HepG2 (cell line): ENCODE measurements around the gene ADGRG6. TPM values are rescaled to one million over a fixed set of nuclear protein-coding genes. Genes with fewer than 3 reads are reported as not detected.
A peak's percentile ranks its signal among the peaks of the same experiment; 100 is the strongest.

Experiments used
- ATAC-seq: fragments of 200-7000 bp; cut with Tn5 transposase; 3 replicates; pipeline ENCODE4 v1.9.1; 2020; ENCODE audit warnings: mild to moderate bottlenecking, moderate library complexity
- BruUV-seq: library from RNA; stranded (reverse); fragments of 400-500 nt; replicated peaks from 2 replicates; lab custom pipeline; 2021; lab: Mats Ljungman, UMichigan
- CTCF ChIA-PET: fragments of 300-600 bp; formaldehyde crosslinking; extraction: SDS; loops from one replicate; lab custom pipeline; 2021; ENCODE audit warnings: low total read pairs, inconsistent platforms, low intra/inter-chr PET ratio; lab: Yijun Ruan, JAX
- POLR2A ChIA-PET: fragments of 350-600 bp; sonication (Branson Sonifier 250); formaldehyde crosslinking; loops from one replicate; lab custom pipeline; 2020; ENCODE audit warnings: antibody characterized with exemption, inconsistent platforms; lab: Yijun Ruan, JAX
- DNase-seq: peaks from one replicate; pipeline ENCODE4 v3.0.0-alpha.2; 2015; ENCODE audit warnings: low spot score
- FAIRE-seq: peaks from 3 replicates; lab custom pipeline; 2011; peaks lifted over from hg19 to GRCh38; lab: Jason Lieb, UNC
- H2AFZ ChIP-seq: one replicate; pipeline ENCODE4 v1.6.1; 2011; ENCODE audit warnings: low read length, inconsistent platforms
- H3K27ac ChIP-seq: fragments of 300-600 bp; 3 replicates; pipeline ENCODE4 v1.8.0; 2011; ENCODE audit warnings: mixed run types, mild to moderate bottlenecking, mixed read lengths, low read length, inconsistent platforms; ENCODE audit not compliant: insufficient read depth; ENCODE audit errors: extremely low read length
- H3K27me3 ChIP-seq, 2 experiments: fragments of 200-600 bp in 1 of 2; 2 replicates in 1 of 2; 3 replicates in 1 of 2; pipeline versions ENCODE4 v1.6.0 to v1.8.0; 2011; ENCODE audit warnings: low read length in 2 of 2, mild to moderate bottlenecking in 2 of 2, moderate library complexity in 2 of 2, inconsistent platforms in 1 of 2; ENCODE audit not compliant: insufficient read depth in 2 of 2, control insufficient read depth in 1 of 2
- H3K36me3 ChIP-seq, 2 experiments: fragments of 200-600 bp in 1 of 2; replicated peaks in 1 of 2; 2 replicates in 1 of 2; 3 replicates in 1 of 2; pipeline versions ENCODE4 v1.5.1 to v1.8.0; 2011; ENCODE audit warnings: low read length in 2 of 2, inconsistent platforms in 1 of 2; ENCODE audit not compliant: insufficient read depth in 2 of 2, control insufficient read depth in 1 of 2
- H3K4me1 ChIP-seq: 2 replicates; pipeline ENCODE4 v1.5.1; 2012; ENCODE audit warnings: low read length, inconsistent platforms; ENCODE audit not compliant: insufficient read depth
- H3K4me2 ChIP-seq: 2 replicates; pipeline ENCODE4 v1.6.0; 2011; ENCODE audit warnings: low read depth, low read length, inconsistent platforms
- H3K4me3 ChIP-seq, 3 experiments: fragments of 200-600 bp in 1 of 3; sonication (generic), shearing (Covaris generic) in 1 of 3; replicated peaks in 1 of 3; 2 replicates each; pipeline ENCODE4 v1.5.1; 2011 to 2016; ENCODE audit warnings: low read length in 3 of 3, inconsistent platforms in 2 of 3, low read depth in 2 of 3, mild to moderate bottlenecking in 2 of 3, control low read depth in 1 of 3, mixed read lengths in 1 of 3; ENCODE audit not compliant: insufficient read depth in 1 of 3
- H3K79me2 ChIP-seq: one replicate; pipeline ENCODE4 v1.6.1; 2011; ENCODE audit warnings: low read length, inconsistent platforms; ENCODE audit not compliant: insufficient read depth
- H3K9ac ChIP-seq: 2 replicates; pipeline ENCODE4 v1.6.0; 2011; ENCODE audit warnings: mild to moderate bottlenecking, low read depth, low read length, inconsistent platforms; ENCODE audit not compliant: insufficient read depth
- H3K9me3 ChIP-seq: 2 replicates; pipeline ENCODE4 v1.5.1; 2012; ENCODE audit warnings: mild to moderate bottlenecking, low read length
- H4K20me1 ChIP-seq: 2 replicates; pipeline ENCODE4 v1.6.0; 2011; ENCODE audit warnings: inconsistent platforms, mild to moderate bottlenecking, low read length, moderate library complexity; ENCODE audit not compliant: insufficient read depth
- FOXJ3 ChIP-seq: sonication (generic); formaldehyde crosslinking; IDR thresholded peaks from 2 replicates; pipeline ENCODE4 v1.4.0; 2020; ENCODE audit warnings: missing genetic modification reagents, mild to moderate bottlenecking, borderline replicate concordance
- GATAD2A ChIP-seq: IDR thresholded peaks from 2 replicates; pipeline ENCODE4 v1.6.1; 2016
- HOXA7 ChIP-seq: sonication (generic); formaldehyde crosslinking; IDR thresholded peaks from 2 replicates; pipeline ENCODE4 v1.8.1; 2022; ENCODE audit warnings: mild to moderate bottlenecking, missing genetic modification reagents, moderate library complexity
- KLF11 ChIP-seq: IDR thresholded peaks from 2 replicates; pipeline ENCODE4 v1.6.1; 2016; ENCODE audit warnings: missing compliant biosample characterization
- MLLT10 ChIP-seq: sonication (generic); formaldehyde crosslinking; IDR thresholded peaks from 2 replicates; pipeline ENCODE4 v1.4.0; 2020; ENCODE audit warnings: missing genetic modification reagents
- MXI1 ChIP-seq: IDR thresholded peaks from 3 replicates; pipeline ENCODE4 v1.6.1; 2012; ENCODE audit warnings: low read depth, low read length, inconsistent platforms, borderline replicate concordance
- NFE2L1 ChIP-seq: sonication (generic); formaldehyde crosslinking; IDR thresholded peaks from 2 replicates; pipeline ENCODE4 v1.4.0; 2020; ENCODE audit warnings: missing genetic modification reagents, mild to moderate bottlenecking, borderline replicate concordance
- PAF1 ChIP-seq: IDR thresholded peaks from 2 replicates; pipeline ENCODE4 v1.6.1; 2016; ENCODE audit warnings: missing genetic modification reagents, missing compliant biosample characterization
- POGK ChIP-seq: sonication (generic); formaldehyde crosslinking; conservative IDR thresholded peaks from 2 replicates; pipeline ENCODE4 v1.8.0; 2022; ENCODE audit warnings: mild to moderate bottlenecking, moderate library complexity, missing genetic modification reagents
- POGZ ChIP-seq: sonication (generic); formaldehyde crosslinking; IDR thresholded peaks from 2 replicates; pipeline ENCODE4 v1.4.0; 2020; ENCODE audit warnings: mild to moderate bottlenecking, missing genetic modification reagents
- POLR2A ChIP-seq, 2 experiments: IDR thresholded peaks; 2 replicates each; pipeline ENCODE4 v1.6.1; 2011; ENCODE audit warnings: low read depth in 2 of 2, low read length in 2 of 2, mild to moderate bottlenecking in 1 of 2, moderate library complexity in 1 of 2; ENCODE audit not compliant: insufficient read depth in 1 of 2
- RBM22 ChIP-seq: fragments of 200-400 bp; formaldehyde crosslinking; optimal IDR thresholded peaks from 2 replicates; pipeline ENCODE3; 2017; ENCODE audit warnings: mild to moderate bottlenecking, low read length, moderate library complexity
- SALL2 ChIP-seq: sonication (generic); formaldehyde crosslinking; IDR thresholded peaks from 2 replicates; pipeline ENCODE4 v1.8.1; 2023; ENCODE audit warnings: mild to moderate bottlenecking, missing genetic modification reagents, inconsistent platforms
- SIN3B ChIP-seq: fragments of 150-350 bp; IDR thresholded peaks from 2 replicates; pipeline ENCODE4 v1.6.1; 2014; ENCODE audit warnings: low read length
- SMARCE1 ChIP-seq: fragments of 450-650 bp; IDR thresholded peaks from 2 replicates; pipeline ENCODE4 v1.6.1; 2017; ENCODE audit warnings: borderline replicate concordance
- SOX13 ChIP-seq, 3 experiments: fragments of 450-650 bp in 1 of 3; sonication (generic) in 1 of 3; formaldehyde crosslinking in 1 of 3; IDR thresholded peaks in 2 of 3; conservative IDR thresholded peaks in 1 of 3; 2 replicates each; pipeline versions ENCODE4 v1.5.0 to v1.6.1; 2016 to 2020; ENCODE audit warnings: antibody characterized with exemption in 1 of 3, mild to moderate bottlenecking in 1 of 3, missing compliant biosample characterization in 1 of 3, missing genetic modification reagents in 1 of 3, moderate library complexity in 1 of 3
- STAG1 ChIP-seq: sonication (generic); formaldehyde crosslinking; IDR thresholded peaks from 2 replicates; pipeline ENCODE4 v1.4.0; 2020; ENCODE audit warnings: missing genetic modification reagents
- SYNCRIP ChIP-seq: fragments of 200-400 bp; formaldehyde crosslinking; IDR thresholded peaks from 2 replicates; pipeline ENCODE4 v1.6.1; 2018; ENCODE audit warnings: mild to moderate bottlenecking, low read depth, low read length; ENCODE audit not compliant: insufficient read depth
- ZNF225 ChIP-seq: sonication (generic); formaldehyde crosslinking; IDR thresholded peaks from 2 replicates; pipeline ENCODE4 v1.4.0; 2020; ENCODE audit warnings: mild to moderate bottlenecking, missing genetic modification reagents
- ZNF260 ChIP-seq: sonication (generic); formaldehyde crosslinking; IDR thresholded peaks from 2 replicates; pipeline ENCODE4 v1.4.0; 2020; ENCODE audit warnings: missing genetic modification reagents, low read depth, mild to moderate bottlenecking, borderline replicate concordance
- ZNF350 ChIP-seq: sonication (generic); formaldehyde crosslinking; IDR thresholded peaks from 2 replicates; pipeline ENCODE4 v1.4.0; 2020; ENCODE audit warnings: mild to moderate bottlenecking, low read depth, missing genetic modification reagents, borderline replicate concordance
- ZNF441 ChIP-seq: sonication (generic); formaldehyde crosslinking; IDR thresholded peaks from 2 replicates; pipeline ENCODE4 v1.7.0; 2021; ENCODE audit warnings: missing genetic modification reagents, borderline replicate concordance
- ZNF772 ChIP-seq: sonication (generic); formaldehyde crosslinking; IDR thresholded peaks from 2 replicates; pipeline ENCODE4 v1.5.0; 2020; ENCODE audit warnings: mild to moderate bottlenecking, missing genetic modification reagents
- ZSCAN21 ChIP-seq: sonication (generic); formaldehyde crosslinking; IDR thresholded peaks from 2 replicates; pipeline ENCODE4 v1.8.0; 2022; ENCODE audit warnings: mild to moderate bottlenecking, missing genetic modification reagents, moderate library complexity, borderline replicate concordance
- WGBS: methylation state at CpG from one replicate; pipeline ENCODE4 v1.1.6; 2017; ENCODE audit warnings: low lambda C conversion rate; 5-methylcytosine and 5-hydroxymethylcytosine counted together
- in situ Hi-C: cut with HindIII; loops from 2 replicates; pipeline ENCODE4 v1.10.0; 2017; ENCODE audit warnings: low pct_unique_long_range_greater_than_20kb; ENCODE audit not compliant: extremely low pct_ligation_motif_present
- intact Hi-C: fragments of 100-400 bp; cut with micrococcal nuclease; formaldehyde crosslinking; loops from one replicate; pipeline ENCODE4 v1.10.0; 2022; ENCODE audit not compliant: unreplicated experiment
- polyA plus RNA-seq, 8 experiments: library from polyadenylated mRNA; depleted of rRNA in 3 of 8; stranded (reverse) in 7 of 8; unstranded in 1 of 8; fragments of >200 nt; fragmentation: Illumina TruSeq in 4 of 8; extraction: Trizol in 4 of 8; gene quantifications; 2 replicates each; pipeline versions ENCODE4 v1.2.1 to v1.2.3, GENCODE V29; 2011 to 2016; ENCODE audit warnings: low read depth in 4 of 8, missing spikeins in 1 of 8, mixed read lengths in 1 of 8; ENCODE audit not compliant: insufficient read depth in 1 of 8
- total RNA-seq, 5 experiments: library from RNA; depleted of rRNA; stranded (reverse); fragments of >200 nt; fragmentation: Illumina TruSeq; extraction: Trizol; gene quantifications; 2 replicates each; pipeline ENCODE4 v1.2.3, GENCODE V29; 2016; ENCODE audit warnings: low read depth in 1 of 5

The ADGRG6 gene
- total and polyA plus RNA-seq, 2 of the 13 experiments (the other 11 are each of a cell fraction or from before 2014, with no cell fraction given), result 129 to 249 TPM

- no peak for TF ChIP-seq ZNF350 (CRISPR knock-in tag)
- no peak for TF ChIP-seq FOXJ3 (CRISPR knock-in tag)
- TF ChIP-seq SYNCRIP, result no peak
- no peak for TF ChIP-seq STAG1
- peak; percentile 85 for TF ChIP-seq RBM22
- TF ChIP-seq POGK (CRISPR knock-in tag), result no peak
- no peak for TF ChIP-seq HOXA7
- TF ChIP-seq NFE2L1 (CRISPR knock-in tag), result no peak
- TF ChIP-seq ZNF225 (CRISPR knock-in tag), result no peak
- TF ChIP-seq PAF1, result no peak
- TF ChIP-seq SALL2 (CRISPR knock-in tag), result no peak
- TF ChIP-seq GATAD2A, result 0 out of 2 replicates have a peak, but pooled peaks have one; percentile 4
These were observed 78.8 kb downstream of the ADGRG6 start (continued) for GRCh38 chr6:142380626-142381025.

GRCh38 chr6:142381181-142381580 is 79.4 kb downstream of the ADGRG6 start:
- peaks cover 58% of the 10 kb centered on the region for H3K4me1 ChIP-seq
- no peaks in the 10 kb centered on the region for H4K20me1 ChIP-seq
- no peaks in the 10 kb centered on the region for H3K9me3 ChIP-seq
- ATAC-seq (no peak), DNase-seq (no peak), FAIRE-seq (no peak)
- BruUV-seq, result no TSS peak
- no peak overlapping the region for H3K9ac ChIP-seq
- H2AFZ ChIP-seq, result no peak overlapping the region
- 92% methylated on average over 2 of the region's 2 CpGs for WGBS
- CTCF ChIA-PET, result no interaction called here
- H3K36me3 ChIP-seq, result peaks cover 3 to 37% of the 10 kb centered on the region in 2 experiments; a peak in 4 of 5 replicates
- no peak overlapping the region for H3K27ac ChIP-seq
- POLR2A ChIA-PET, result interaction anchor here (0.6 to 1.1 kb wide), 3 partner anchors 44 to 121 kb away, joined by 3 read pairs; partner anchors contain the start of gene ADGRG6
- H3K27me3 ChIP-seq, result no peaks in the 10 kb centered on the region
- in situ Hi-C loops (loop anchor here (10.0 kb wide), 1 partner anchor 216 kb away; no protein-coding TSS in a partner anchor), intact Hi-C loops (no loop called here)
- H3K4me3 ChIP-seq, result no peak overlapping the region
- peaks cover 46% of the 10 kb centered on the region for H3K79me2 ChIP-seq
- H3K4me2 ChIP-seq, result no peak overlapping the region
- TF ChIP-seq MXI1 (no peak), SIN3B (no peak), KLF11 (CRISPR knock-in tag) (no peak), MLLT10 (CRISPR knock-in tag) (no peak), ZNF441 (CRISPR knock-in tag) (no peak), ZNF260 (CRISPR knock-in tag) (no peak), ZSCAN21 (CRISPR knock-in tag) (no peak), ZNF772 (no peak), POLR2A (IDR thresholded peaks at IDR 0.05; ENCODE audit: insufficient read depth in 1 of 2, low read depth in 2 of 2, low read length in 2 of 2) (no peak), POGZ (CRISPR knock-in tag) (no peak), SOX13 (IDR thresholded peaks at IDR 0.05) (no peak), SOX13 (CRISPR knock-in tag; conservative IDR thresholded peaks at IDR 0.05 in 1 of 2, IDR thresholded peaks at IDR 0.05 in 1 of 2) (no peak), SMARCE1 (no peak)
